GM18508 (cell line): ENCODE results near the gene COPZ2.
"Not testable (repeated sequence)": the region's sequence is repeated elsewhere in the genome, so short reads cannot be mapped to it uniquely, and the experiment has no call there.

Source experiments
- ATAC-seq: cut with Tn5 transposase; IDR thresholded peaks from one replicate; pipeline ENCODE4 v1.9.1; 2021; ENCODE audit warnings: moderate number of reproducible peaks; ENCODE audit not compliant: insufficient read depth, unreplicated experiment

COPZ2 gene

GRCh38 chr17:48037036-48037837, at the start of gene COPZ2:
Gene COPZ2 (minus strand): TSS chr17:48037797. CDS start chr17:48037777, 20 bp downstream.
- no peak for ATAC-seq

GRCh38 chr17:48084932-48085331, 47.3 kb upstream of the COPZ2 start:
- ATAC-seq, result no peak

- ATAC-seq, result no peak
Measured at GRCh38 chr17:48081858-48082257, 44.3 kb upstream of the COPZ2 start.

- ATAC-seq, result not testable (repeated sequence)
Measured at GRCh38 chr17:48077152-48077551, 39.6 kb upstream of the COPZ2 start.

- ATAC-seq, result no peak
Measured at GRCh38 chr17:48074322-48075081, 36.9 kb upstream of the COPZ2 start.

GRCh38 chr17:48073566-48074094, 36.0 kb upstream of the COPZ2 start:
- not testable (repeated sequence) for ATAC-seq

GRCh38 chr17:48072811-48073210, 35.2 kb upstream of the COPZ2 start:
- not testable (repeated sequence) for ATAC-seq

GRCh38 chr17:48071654-48072053, 34.1 kb upstream of the COPZ2 start:
- no peak for ATAC-seq

- ATAC-seq, result no peak
Measured at GRCh38 chr17:48070195-48070594, 32.6 kb upstream of the COPZ2 start.

- ATAC-seq, result no peak
Measured at GRCh38 chr17:48068491-48068961, 30.9 kb upstream of the COPZ2 start.

GRCh38 chr17:48067808-48068207, 30.2 kb upstream of the COPZ2 start:
- not testable (repeated sequence) for ATAC-seq

- no peak for ATAC-seq
Measured at GRCh38 chr17:48067245-48067644, 29.6 kb upstream of the COPZ2 start.

- no peak for ATAC-seq
Measured at GRCh38 chr17:48066656-48067055, 29.1 kb upstream of the COPZ2 start.

GRCh38 chr17:48066192-48066591, 28.6 kb upstream of the COPZ2 start:
- ATAC-seq, result no peak

GRCh38 chr17:48064638-48065037, 27.0 kb upstream of the COPZ2 start:
- ATAC-seq, result no peak

- ATAC-seq, result no peak
Measured at GRCh38 chr17:48062273-48062672, 24.7 kb upstream of the COPZ2 start.

- ATAC-seq, result no peak
Measured at GRCh38 chr17:48060249-48060648, 22.7 kb upstream of the COPZ2 start.

GRCh38 chr17:48059125-48059668, 21.6 kb upstream of the COPZ2 start:
- no peak for ATAC-seq

- ATAC-seq, result no peak
Measured at GRCh38 chr17:48058393-48059124, 21.0 kb upstream of the COPZ2 start.

GRCh38 chr17:48057626-48058025, 20.0 kb upstream of the COPZ2 start:
- no peak for ATAC-seq
